Uterus (tissue), 4 donors: ENCODE data around the gene GJB2. TPM values are rescaled to one million over a fixed set of nuclear protein-coding genes. Genes with fewer than 3 reads are reported as not detected.

ENCODE experiments used
- DNase-seq, 2 donors: peaks; one replicate each; pipeline ENCODE4 v3.0.0-alpha.2; 2019 to 2020
- H3K27ac ChIP-seq, 2 donors: fragments of 200-600 bp; sonication (generic); 1 replicate in 1 of 2; 2 replicates in 1 of 2; pipeline ENCODE4 v1.5.1; 2016 to 2018
- H3K27me3 ChIP-seq, 2 donors: fragments of 200-600 bp; sonication (generic); one replicate each; pipeline ENCODE4 v1.5.1; 2018 to 2019; ENCODE audit warnings: control low read depth in 1 of 2
- H3K36me3 ChIP-seq, 2 donors: fragments of 200-600 bp; sonication (generic); one replicate each; pipeline ENCODE4 v1.5.1; 2019; ENCODE audit warnings: control low read depth in 1 of 2
- H3K4me1 ChIP-seq, 2 donors: fragments of 200-600 bp; sonication (generic); one replicate each; pipeline ENCODE4 v1.5.1; 2018 to 2019; ENCODE audit warnings: control low read depth in 1 of 2
- H3K4me3 ChIP-seq, 2 donors: fragments of 200-600 bp; sonication (generic); 1 replicate in 1 of 2; 2 replicates in 1 of 2; pipeline ENCODE4 v1.5.1; 2018 to 2019; ENCODE audit warnings: mild to moderate bottlenecking in 1 of 2
- H3K9me3 ChIP-seq, 2 donors: fragments of 200-600 bp; sonication (generic); one replicate each; pipeline ENCODE4 v1.5.1; 2019; ENCODE audit warnings: control low read depth in 1 of 2
- CTCF ChIP-seq, 4 experiments: fragments of 200-600 bp in 2 of 4; fragments of 450-650 bp in 2 of 4; sonication (generic) in 2 of 4; IDR thresholded peaks; one replicate each; pipeline ENCODE4 v1.5.1; 2016 to 2019; ENCODE audit warnings: antibody characterized with exemption in 4 of 4, mild to moderate bottlenecking in 2 of 4, moderate library complexity in 1 of 4
- POLR2A ChIP-seq, 2 donors: fragments of 450-650 bp; IDR thresholded peaks; one replicate each; pipeline ENCODE4 v1.6.1; 2016; ENCODE audit warnings: antibody characterized with exemption in 2 of 2, mild to moderate bottlenecking in 1 of 2, moderate library complexity in 1 of 2
- intact Hi-C: fragments of 100-400 bp; cut with DNase I; formaldehyde crosslinking; loops from one replicate; pipeline ENCODE4 v1.15.1; 2023; ENCODE audit warnings: low total_unique reads
- total RNA-seq, 4 donors: library from RNA; depleted of rRNA in 3 of 4; stranded (reverse); fragments of >200 nt in 3 of 4; gene quantifications; one replicate each; pipeline versions ENCODE4 v1.1.0 to v1.2.4, GENCODE V29; 2014 to 2023
- donor health status: DM: yes; HTN: yes; CAD: no.

Gene GJB2
- total RNA-seq, 4 donors from 2014 or later = 1.2 to 2.5 TPM; not detected in 2

DNA sequence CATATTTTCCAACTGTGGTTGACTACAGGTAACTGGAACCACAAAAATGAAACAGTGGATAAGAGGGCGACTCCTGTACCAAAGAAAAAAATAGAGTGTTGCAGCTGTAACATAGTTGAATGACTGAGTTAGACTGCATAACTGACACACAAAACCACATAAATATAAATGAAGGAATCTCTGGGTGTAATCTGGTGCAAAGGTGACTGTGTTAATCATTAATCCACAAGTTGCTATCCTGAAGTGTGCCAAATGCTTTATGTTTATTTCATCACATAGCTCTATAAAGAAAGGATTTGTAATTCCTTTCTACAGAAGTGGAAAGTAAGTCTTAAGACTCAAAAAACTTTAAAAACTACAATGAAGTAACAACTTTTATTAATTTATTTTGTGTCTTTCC, 6.0 kb upstream of the GJB2 start:
- H3K9me3 ChIP-seq = no peaks in the 10 kb centered on the region
- no peak overlapping the region for H3K4me3 ChIP-seq
- H3K27ac ChIP-seq = no peak overlapping the region
- no peaks in the 10 kb centered on the region for H3K4me1 ChIP-seq
- TF ChIP-seq POLR2A (IDR thresholded peaks at IDR 0.05) (no peak), CTCF (IDR thresholded peaks at IDR 0.05) (no peak)
- DNase-seq = no peak
- intact Hi-C loops = no loop called here
- no peaks in the 10 kb centered on the region for H3K36me3 ChIP-seq
- no peaks in the 10 kb centered on the region for H3K27me3 ChIP-seq

GRCh38 chr13:20197361-20197834, 4.7 kb upstream of the GJB2 start:
- H3K4me3 ChIP-seq = no peak overlapping the region
- TF ChIP-seq CTCF (IDR thresholded peaks at IDR 0.05) = peak in 3 of 4 experiments; percentile 47 to 63 (median 58)
- no peak for TF ChIP-seq POLR2A (IDR thresholded peaks at IDR 0.05)
- H3K27ac ChIP-seq = no peak overlapping the region
- intact Hi-C loops = no loop called here
- H3K4me1 ChIP-seq = peaks cover 0 to 10% of the 10 kb centered on the region in 2 donors
- DNase-seq = no peak
- no peaks in the 10 kb centered on the region for H3K9me3 ChIP-seq
- peaks cover 0 to 12% of the 10 kb centered on the region in 2 donors for H3K27me3 ChIP-seq
- no peaks in the 10 kb centered on the region for H3K36me3 ChIP-seq

DNA sequence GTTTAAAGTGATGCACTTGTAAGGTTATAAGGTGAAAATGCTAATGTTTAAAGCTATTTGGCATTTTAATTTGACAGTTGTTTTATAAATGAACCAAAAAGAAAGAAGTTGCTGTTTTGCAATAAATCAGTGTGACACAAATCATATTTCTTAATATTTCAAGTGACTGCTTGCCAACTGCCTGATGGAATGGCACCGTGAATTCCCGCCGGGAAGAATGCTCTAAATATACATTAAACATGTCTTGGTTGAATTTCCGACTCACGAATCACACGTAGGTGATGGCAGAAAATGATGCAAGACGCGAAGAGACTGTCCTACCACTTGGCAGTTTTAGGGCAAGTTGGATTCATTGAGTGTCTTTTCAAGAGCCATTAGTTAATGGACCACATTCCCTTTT, 3.1 kb upstream of the GJB2 start:
- no peak for DNase-seq

DNA sequence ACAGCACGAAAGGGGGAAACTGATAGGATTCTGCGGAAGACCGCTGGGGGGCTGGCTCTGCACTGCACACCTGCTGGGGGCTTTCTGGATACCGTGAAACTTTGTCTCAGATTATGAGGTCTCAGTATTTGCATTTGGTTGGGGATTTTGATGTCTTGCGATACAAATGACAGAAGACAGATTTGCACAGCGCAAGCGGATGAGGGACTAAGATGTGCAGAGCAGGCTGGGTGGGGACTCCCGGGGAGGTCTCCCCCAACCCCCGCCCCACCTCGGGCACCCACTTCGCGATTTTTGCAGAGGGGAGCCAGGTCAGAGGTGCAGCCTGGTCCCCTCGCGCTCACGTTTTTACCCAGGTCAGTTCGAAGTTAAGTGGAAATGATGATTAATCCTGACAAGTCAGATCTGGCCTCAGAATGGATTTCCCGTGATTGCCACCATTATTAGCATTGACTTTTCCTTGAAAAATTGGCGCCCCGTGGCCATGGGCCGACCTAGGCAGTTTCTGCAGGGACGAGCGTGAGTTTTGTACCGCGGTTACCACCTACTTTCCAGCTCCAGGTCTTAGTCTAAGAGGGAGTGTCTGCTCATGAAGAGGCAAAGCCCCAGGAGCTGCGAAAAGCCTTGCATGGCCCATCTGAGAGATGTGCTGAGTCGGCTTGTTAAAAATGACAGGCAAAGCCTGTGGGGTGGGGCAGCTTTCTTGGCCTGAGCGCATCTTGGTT, 1.3 kb upstream of the GJB2 start:
- DNase-seq = no peak
- Histone ChIP-seq H3K4me3 (no peak overlapping the region), H3K9me3 (no peaks in the 10 kb centered on the region), H3K4me1 (peaks cover 0 to 13% of the 10 kb centered on the region in 2 donors), H3K36me3 (no peaks in the 10 kb centered on the region), H3K27me3 (peaks cover 0 to 13% of the 10 kb centered on the region in 2 donors), H3K27ac (no peak overlapping the region)
- intact Hi-C loops = no loop called here
- TF ChIP-seq POLR2A (IDR thresholded peaks at IDR 0.05) = no peak
- TF ChIP-seq CTCF (IDR thresholded peaks at IDR 0.05) = no peak

More for the DNA sequence above, 3.1 kb upstream of the GJB2 start:
- Histone ChIP-seq H3K9me3 (no peaks in the 10 kb centered on the region), H3K27ac (no peak overlapping the region), H3K4me1 (peaks cover 0 to 13% of the 10 kb centered on the region in 2 donors), H3K4me3 (no peak overlapping the region), H3K27me3 (peaks cover 0 to 13% of the 10 kb centered on the region in 2 donors), H3K36me3 (no peaks in the 10 kb centered on the region)
- TF ChIP-seq CTCF (IDR thresholded peaks at IDR 0.05) = no peak
- no peak for TF ChIP-seq POLR2A (IDR thresholded peaks at IDR 0.05)
- intact Hi-C loops = no loop called here

GRCh38 chr13:20193162-20193906, 596 bp upstream of the GJB2 start:
- Histone ChIP-seq H3K27ac (no peak overlapping the region), H3K4me3 (peak overlapping the region; percentile 21 to 36), H3K9me3 (no peaks in the 10 kb centered on the region), H3K27me3 (peaks cover 0 to 13% of the 10 kb centered on the region in 2 donors), H3K36me3 (no peaks in the 10 kb centered on the region), H3K4me1 (peaks cover 0 to 13% of the 10 kb centered on the region in 2 donors)
- TF ChIP-seq POLR2A (IDR thresholded peaks at IDR 0.05) (no peak), CTCF (IDR thresholded peaks at IDR 0.05) (no peak)
- intact Hi-C loops = no loop called here
- DNase-seq = no peak
